ENCODE measurements around the gene MYO6.

The MYO6 gene

DNA sequence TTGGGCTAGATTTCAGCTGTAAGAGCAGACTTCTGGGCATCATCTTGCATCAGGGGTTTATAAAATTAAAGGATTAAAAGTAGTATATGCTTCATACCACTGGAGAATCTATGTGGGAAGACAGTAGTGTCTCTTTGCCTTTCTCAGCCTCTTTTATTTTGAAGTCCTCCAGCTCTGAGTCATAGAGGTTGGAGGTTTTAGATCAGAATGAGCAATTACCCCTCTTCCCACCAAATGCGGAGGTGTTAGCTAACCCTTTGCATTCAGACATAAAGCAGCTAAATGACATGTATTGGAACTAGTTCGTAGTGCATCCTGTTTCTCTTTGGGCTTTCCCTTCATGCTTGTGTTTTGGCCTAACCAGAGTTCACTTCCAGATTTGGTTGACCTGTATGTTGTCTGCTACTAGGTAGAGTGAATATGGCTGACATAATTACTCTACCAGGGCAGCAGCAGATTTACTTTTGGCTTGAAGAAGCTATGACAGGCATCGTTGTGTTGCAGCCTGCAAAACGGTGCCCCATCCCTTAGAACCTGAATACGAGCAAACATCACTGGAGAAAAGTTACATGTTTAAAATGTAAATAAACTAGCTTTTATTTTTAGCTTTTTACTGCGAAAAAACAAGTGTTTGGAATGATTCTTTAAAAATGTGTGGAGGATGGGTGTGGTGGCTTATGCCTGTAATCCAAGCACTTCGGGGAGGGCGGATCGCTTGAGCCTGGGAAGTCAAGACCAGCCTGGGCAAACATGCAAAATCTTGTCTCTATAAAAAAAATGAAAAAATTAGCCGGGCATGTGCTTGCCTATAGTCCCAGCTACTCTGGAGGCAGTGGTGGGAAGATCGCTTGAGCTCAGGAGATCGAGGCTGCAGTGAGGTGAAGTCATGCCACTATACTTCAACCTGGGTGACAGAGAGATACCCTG is 82.2 kb downstream of the MYO6 start:
- DNase-seq = no peak

DNA sequence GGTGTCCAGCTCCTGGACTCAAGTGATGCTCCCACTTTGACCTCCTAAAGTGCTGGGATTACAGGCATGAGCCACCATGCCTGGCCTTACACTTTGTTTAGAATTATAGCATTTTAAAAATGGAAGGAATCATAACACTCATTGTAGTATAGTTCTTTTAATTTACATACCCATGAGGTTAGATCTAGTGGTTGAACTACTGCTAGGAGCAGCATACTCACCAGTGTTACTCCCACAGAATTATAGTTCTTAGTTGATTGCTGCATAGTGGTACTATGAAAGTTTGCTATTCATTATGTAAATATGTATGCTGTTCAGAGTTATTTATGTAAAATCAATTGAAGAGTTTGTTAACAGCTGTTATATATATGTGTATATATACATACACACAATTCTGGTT is 85.4 kb downstream of the MYO6 start:
- DNase-seq = no peak

DNA sequence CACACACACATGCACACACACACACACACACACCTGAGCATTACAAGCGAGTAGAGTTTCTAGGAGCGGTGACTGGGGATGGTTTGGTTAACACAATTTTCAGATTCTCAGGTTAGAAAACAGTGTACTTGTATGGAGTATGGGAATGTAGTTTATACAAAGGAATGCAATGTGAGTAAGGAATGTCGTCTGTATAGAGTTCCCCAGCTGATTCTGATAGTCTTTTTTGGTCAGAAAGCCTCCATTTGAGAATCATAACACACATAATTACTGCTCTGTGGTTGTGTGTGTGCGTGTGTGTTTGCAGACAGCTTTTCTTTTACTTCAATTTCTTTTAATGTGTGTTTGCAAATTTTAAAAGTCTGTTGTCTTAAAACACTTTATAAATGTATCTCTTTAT is 93.2 kb downstream of the MYO6 start:
- DNase-seq = no peak

DNA sequence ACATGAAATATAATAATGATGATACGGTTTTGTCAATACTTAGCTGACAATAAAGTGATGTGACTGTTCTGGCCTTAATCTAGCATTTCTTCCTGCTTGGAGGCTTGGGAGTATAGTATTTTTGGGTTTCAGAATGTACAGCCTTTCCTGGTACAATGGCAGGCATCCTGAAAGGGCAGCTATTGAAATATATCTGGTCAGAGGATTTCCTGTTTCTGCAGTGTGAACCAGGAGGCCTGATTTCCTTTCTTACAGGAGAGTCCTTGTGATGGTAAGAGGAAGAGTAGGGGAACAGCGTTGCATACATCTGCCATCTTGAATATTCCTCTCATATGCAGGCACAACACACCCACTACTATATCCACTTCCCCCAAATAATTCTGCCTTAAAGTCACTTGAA is 93.7 kb downstream of the MYO6 start:
- no peak for DNase-seq

DNA sequence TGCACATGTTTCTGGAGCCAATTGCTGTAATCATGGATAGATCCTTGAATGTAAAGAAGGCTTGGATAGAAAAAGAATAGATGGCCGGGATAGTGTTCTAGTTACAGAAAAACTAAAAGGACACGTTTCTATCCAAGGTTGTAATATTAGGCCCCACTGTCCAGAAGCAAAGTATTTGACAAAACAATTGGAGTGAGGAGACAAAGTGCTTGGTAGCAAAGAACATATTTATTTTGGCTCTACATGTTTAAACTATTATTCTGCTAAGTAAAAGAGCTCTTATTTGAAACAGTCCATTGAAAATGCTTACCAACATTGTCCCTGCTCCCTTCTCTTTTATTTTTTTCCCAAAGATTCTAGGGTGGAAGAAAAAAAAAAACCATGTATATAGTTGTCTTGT is 94.4 kb downstream of the MYO6 start:
- no peak for DNase-seq

DNA sequence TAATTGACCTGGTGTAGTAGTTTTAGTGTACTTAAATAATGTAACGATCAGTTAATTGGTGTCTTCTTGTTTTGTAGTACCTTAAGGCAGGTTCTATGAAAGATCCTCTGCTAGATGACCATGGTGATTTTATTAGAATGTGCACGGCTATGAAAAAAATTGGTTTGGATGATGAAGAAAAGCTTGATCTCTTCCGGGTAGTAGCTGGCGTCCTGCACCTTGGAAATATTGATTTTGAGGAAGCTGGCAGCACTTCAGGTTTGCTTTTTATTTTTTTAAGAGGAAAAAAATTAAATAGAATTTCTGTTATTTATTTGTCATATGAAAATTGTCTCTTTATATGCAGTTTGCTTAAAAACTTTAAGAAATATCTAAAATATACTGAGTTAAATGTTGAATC is 99.2 kb downstream of the MYO6 start:
- no peak for DNase-seq

DNA sequence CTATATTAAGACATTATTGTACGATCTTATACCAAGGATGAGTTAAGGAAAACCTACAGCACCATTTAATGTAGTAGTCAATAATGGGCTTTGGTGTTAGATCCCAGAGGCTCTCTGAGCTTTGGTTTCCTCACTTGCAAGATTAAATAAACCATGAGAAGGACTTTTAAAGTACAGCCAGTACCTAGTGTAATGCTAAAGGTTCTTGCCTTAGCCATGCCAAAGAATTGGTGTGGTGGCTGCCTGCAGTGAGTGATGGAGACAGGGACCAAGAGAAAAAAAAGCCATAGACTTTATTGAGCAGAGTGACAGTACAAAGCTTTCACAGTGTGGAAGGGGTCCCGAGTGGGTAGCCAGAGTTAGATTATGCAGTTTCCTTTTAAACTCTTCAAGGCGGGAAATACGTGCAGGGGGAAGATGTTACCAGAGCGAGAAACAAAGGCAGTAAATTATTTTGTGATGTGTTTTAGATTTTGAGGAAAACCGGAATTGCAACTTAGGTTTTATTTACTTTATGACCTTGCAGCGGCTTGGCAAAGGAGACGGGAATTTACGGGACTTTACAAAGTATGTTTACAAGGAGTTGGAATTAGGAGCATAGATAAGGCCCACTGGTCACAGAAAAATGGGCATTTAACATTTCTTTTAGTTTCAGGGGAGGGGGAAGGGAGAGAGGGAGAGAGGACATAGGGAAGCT is 100.4 kb downstream of the MYO6 start:
- no peak for DNase-seq

DNA sequence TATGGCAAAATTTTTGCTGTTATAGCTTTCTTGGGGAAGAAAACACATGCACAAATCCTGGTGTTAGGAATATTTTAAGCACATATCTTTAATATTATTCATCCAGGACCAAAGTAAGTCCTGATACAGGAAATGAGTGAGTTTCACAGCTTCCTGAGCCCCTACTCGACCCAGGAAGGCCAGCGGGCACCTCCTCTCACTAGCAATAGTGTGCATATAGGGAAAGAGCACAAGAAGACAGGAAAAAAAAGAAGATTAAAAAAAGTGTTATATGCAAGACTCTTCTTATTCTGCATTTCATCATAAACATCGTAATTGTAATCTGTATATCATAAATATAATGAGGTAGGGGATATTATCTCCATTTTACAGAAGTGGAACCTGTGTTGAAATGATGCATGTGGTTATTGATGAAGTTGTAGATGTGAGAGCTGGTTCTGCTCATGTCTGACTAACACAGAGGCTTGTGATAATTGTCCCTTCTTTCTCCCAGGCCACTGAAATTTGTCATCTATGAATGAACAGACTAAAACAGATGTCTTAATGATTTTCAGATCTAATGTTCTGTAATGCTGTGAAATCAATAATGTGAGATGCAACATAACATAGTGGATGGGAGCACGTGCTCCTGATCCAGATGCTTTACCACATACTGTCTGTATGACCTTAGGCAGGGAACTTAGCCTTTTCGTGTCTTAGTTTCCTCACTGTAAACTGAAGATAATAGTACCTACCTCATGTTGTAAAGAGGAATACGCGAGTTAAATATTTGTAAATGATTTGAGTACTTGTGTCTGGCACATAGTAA is 101.2 kb downstream of the MYO6 start:
- no peak for DNase-seq

DNA sequence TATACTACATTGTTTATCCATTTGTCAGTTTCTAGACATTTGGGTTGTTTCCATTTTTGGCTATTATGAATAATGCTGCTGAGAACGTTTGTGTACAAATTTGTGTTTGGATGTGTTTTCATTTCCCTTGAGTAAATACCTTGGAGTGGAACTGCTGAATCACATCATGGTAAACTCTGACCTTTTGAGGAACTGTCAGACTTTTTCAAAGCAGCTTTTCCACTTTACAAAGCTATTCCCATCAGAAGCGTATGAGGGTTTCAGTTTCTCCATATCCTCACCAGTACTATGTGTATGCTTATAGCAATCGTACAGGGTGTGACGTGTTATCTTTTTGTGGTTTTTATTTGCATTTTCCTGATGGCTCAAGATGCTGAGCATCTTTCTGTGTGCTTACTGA is 103.7 kb downstream of the MYO6 start:
- no peak for DNase-seq

DNA sequence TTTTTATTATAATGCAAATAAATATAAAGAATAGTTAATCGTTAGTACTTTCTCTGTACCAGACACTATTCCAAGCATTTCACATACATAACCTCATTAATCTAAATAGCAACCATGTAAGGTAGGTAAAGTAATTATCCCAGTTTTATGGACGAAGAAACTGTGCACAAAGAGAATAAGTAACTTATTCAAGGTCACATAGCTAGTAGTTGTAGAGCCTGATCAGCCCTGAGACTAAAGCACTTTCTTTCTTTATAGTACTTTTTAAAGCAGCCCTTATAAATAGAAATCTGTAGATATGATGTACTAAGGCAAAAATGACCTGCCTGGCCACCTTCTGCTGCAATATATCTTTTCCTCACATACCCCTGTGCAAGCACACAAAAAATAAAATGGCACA is 104.8 kb downstream of the MYO6 start:
- no peak for DNase-seq

DNA sequence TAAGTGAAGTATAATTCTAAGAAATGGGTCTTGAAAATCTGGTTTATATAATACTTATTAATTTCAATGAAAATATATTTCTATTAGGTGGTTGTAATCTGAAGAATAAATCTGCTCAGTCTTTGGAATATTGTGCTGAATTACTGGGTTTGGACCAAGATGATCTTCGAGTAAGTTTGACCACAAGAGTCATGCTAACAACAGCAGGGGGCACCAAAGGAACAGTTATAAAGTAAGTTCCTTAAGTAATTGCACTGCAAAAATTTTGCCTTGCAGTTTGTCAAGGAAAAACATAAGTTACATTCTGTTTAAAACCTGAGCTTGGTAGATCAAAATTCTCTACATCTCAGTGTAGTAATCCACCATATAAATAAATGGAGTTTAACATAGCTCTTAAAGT is 106.0 kb downstream of the MYO6 start:
- no peak for DNase-seq

DNA sequence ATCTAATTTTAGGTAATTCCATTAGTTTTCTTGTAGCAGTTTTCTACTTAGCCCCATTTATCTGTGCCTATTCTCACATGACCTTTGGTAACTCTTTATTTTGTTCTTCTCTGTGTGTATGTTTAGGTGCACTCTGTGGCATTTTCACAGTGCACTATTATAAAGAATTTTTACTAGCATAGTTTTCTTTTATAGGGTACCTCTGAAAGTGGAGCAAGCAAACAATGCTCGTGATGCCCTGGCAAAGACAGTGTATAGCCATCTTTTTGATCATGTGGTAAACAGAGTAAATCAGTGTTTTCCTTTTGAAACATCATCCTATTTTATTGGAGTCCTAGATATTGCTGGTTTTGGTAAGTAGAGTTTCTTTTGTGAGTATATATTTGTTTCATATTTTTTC is 107.9 kb downstream of the MYO6 start:
- DNase-seq = no peak

DNA sequence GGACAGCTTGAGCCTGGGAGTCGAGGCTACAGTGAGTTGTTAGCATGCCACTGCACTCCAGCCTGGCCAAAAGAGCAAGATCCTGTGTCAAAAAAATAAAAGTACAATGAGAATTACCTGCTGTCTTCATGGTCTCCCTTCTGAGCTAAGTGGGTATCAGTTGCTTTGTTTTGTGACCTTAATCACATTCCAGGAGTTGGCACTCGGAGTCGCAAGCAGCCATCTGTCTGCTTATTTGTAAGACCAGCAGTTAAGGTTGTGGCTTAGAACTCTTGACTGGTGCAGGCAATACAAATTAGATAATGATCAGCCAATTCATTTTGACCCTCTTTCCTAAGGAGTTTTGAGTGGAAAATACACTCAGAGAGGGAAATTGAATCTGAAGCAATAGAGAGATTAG is 114.0 kb downstream of the MYO6 start:
- DNase-seq = no peak

DNA sequence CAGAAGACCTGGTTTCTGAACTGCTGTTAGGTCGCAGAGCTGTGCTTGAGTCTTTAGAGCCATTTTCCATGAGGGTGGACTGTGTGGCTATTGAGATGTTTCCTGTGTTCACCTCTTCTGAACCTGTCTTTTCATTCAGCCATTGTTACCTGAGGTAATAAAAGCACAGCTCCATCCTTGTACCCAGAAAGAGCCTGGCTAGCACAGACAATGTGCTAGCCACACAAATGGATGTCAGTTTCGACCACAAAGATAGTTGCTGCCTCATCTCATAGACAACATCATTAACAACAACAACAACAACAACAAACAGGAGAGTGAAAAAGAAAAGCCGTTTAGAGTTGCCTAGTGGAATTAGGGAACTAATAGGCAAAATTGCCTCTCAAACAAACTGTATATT is 114.7 kb downstream of the MYO6 start:
- no peak for DNase-seq

DNA sequence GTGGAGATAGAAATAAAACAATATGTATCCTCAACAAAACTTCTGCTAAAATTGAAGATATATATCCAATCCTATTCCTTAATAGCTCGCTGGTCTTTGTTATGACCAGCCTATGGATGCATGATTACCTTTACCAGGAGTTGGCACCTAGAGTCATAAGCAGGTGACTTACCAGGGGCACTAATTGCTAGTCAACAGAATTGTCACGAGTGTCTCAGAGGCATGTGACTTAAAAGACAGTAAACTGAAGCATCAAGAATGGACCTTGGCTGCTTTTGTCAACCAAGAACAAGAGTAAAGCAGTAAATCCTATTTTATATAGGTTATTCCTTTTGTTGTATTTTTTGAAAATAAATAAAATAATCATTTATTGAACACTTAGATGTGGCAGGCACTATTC is 115.4 kb downstream of the MYO6 start:
- DNase-seq = no peak

DNA sequence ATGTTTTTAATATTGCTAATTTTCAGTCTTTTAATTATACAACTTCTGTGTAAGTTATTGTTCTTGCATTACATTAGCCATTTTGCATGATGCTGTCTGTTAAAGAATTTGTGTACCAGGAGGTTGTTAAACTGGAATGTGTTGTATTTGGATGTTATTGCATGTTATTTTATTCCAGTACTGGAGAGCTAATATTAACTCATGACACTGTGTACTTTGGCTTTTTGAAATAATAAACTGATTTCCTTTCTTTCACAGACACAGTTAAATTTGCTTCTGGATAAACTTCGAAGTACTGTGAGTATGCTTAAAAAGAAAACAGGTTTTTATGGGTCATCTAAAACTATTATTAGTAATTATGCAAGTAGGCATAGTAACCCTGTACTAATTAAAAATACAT is 121.3 kb downstream of the MYO6 start:
- no peak for DNase-seq

DNA sequence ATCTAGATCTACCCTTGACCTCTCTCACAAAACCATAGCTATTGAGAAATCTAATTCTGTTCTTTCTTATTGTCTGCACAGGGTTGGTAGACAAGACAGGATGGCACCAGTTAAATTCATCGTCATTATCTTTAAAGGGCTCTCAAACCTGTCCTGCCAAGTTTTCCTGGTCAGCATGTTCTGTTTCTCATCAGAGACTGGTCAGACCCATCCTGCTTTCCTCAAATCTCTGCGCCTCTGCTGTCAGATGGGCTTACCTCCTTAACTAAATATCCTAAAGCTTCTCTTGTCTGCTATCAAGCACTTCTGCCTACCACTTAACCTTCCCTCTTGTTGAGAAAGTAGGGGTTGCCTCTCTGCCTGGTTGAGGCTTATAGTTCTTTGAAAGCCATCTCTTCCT is 125.2 kb downstream of the MYO6 start:
- DNase-seq = no peak

DNA sequence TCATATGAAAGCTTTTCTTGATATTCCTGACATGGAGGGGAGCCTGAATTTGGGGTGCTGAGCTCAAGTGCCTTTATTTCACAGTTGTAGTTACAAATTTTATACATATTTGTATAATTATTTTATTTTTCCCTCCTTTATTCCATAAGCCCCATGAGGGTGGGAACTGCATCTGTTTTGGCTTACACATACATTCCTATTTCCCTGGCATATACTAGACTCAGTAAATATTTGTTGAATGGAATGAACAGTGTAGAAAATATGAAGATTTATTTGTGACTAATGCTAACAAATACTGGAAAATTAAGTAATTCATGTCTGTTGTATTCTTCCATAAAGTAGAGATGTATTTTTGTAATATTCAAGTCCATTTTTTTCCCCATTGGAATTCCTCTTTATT is 127.1 kb downstream of the MYO6 start:
- DNase-seq = no peak

DNA sequence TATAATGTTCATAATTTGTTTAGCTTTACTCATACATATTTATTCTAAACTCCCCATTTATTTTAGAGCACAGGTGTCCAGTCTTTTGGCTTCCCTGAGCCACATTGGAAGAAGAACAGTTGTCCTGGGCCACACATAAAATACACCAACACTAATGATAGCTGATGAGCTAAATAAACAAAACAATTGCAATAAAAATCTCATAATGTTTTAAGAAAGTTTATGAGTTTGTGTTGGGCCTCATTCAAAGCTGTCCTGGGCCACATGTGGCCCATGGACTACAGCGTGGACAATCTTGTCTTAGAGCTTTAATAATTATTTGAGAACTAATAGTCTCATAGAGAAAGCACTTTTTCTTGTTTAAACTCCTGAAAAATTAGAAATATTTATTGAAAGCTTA is 131.3 kb downstream of the MYO6 start:
- no peak for DNase-seq

DNA sequence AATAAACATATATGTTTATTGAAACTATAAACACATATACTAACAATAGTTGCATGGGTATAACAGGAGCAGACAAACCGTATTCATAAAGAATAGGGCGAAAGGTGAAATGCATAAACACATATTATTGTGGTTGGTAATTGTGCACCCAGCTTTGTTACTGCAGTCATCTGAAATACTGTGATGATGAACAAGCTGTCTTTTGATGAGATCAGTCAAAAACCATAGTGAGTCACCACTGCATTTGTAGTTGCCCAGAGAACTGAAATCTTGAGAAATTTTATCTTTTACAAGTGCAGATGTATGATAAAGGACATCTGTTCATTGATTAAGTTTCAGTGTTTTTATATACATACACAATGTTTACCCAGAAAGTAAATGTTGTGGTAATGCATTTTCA is 133.7 kb downstream of the MYO6 start:
- DNase-seq = no peak

DNA sequence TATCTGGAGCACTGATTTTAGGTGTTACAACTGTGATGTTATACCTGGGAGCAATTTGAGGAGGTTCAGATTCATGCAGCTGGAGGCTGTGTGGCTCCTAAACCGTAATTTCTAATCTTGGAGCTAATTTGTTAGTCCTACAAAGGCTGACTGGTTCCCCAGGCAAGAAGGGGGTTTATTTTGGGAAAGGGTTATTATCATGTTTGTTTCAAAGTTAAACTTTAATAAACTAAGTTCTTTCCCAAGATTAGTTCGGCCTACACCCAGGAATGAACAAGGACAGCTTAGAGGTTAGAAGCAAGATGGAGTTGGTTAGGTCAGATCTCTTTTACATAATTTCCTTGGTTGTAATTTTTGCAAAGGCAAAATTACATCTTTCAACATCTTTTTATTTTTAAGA is 135.8 kb downstream of the MYO6 start:
- no peak for DNase-seq

DNA sequence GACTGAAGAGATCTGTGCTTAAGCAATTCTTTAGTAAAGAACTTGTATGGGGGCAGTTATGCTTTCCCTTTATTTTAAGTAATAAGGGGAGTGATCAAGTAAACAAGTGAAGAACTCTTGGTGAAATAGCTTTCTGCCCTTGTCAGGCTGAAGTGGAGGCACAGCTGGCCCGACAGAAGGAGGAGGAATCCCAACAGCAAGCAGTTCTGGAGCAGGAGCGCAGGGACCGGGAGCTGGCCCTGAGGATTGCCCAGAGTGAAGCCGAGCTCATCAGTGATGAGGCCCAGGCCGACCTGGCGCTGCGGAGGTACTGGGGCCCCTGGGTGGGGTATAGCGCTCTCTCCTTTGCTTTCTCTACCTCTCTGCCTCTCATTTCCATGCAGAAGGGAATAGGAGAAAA is 143.3 kb downstream of the MYO6 start:
- no peak for DNase-seq

DNA sequence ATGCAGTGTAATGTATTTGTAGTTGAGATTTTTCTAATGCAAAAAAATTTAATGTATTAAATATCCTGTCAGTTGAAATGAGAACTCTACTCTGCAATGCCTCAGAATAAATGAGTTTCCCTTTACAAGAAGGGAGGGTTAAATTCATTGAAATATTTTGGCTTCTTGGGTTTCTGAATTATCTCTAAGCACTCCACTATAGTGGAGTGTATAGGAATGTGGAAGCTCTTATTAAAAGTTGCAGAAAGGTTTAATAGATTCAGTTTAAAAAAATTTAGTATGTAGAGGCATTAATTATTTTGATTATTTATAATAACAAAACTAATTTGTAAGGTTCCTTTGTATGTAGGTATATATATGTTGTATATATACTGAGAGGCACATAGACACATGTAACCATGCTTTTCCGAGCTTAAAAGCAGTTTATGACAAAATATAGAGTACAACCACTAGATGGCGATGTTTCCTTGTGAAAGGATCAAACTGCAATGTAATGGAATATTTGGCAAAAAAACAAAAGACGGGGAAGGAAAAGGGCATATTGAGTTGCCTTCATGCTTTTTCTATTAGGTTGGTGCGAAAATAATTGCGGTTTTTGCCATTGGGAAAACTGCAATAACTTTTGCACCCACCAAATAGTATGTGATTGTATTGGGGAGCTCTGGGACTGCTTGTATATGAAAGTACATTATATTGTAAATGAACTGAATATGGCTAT is 144.2 kb downstream of the MYO6 start:
- no peak for DNase-seq

All from left hindlimb (tissue), 1 donor.